Peyer's patch (tissue), 4 donors: ENCODE results near the gene PDXK.

Experiments used
- CTCF ChIP-seq, 6 experiments: fragments of 450-650 bp in 4 of 6; fragments of 200-600 bp in 2 of 6; sonication (generic) in 1 of 6; IDR thresholded peaks; one replicate each; pipeline ENCODE4 v1.5.1; 2017 to 2019; ENCODE audit warnings: antibody characterized with exemption in 6 of 6, mild to moderate bottlenecking in 3 of 6, moderate library complexity in 1 of 6
- POLR2A ChIP-seq, 2 donors: fragments of 450-650 bp; IDR thresholded peaks; one replicate each; pipeline ENCODE4 v1.5.1; 2017; ENCODE audit warnings: antibody characterized with exemption in 2 of 2, mild to moderate bottlenecking in 2 of 2, moderate library complexity in 2 of 2

DNA sequence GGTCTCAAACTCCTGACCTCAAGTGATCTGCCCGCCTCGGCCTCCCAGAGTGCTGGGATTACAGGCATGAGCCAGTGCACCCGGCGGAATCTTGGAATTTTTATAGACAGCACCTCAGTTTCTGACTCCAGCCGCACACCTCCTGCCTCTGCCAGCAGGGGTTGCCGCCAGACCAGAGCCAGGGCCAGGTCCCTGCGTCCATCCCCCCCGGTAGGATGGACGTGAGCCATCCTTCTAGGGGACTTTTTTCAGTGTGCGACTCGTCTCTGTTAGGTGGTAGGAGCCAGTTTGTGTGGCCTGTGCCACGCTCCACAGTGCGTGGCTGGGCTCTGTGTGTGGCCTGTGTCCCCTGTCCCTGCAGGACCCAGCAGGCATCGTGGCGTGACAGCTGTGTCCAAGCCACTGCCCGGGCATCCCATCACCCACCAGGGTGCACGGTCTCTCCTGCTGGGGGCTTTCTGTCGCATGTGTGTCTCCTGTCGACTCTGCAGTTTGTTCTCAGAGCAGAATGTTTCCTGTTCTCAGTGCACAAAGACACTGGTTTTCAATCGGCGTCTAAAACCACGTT is 41.5 kb downstream of the PDXK start:
- TF ChIP-seq CTCF (IDR thresholded peaks at IDR 0.05): no peak
- no peak for TF ChIP-seq POLR2A (IDR thresholded peaks at IDR 0.05)
